Colon (tissue), 2 donors: Measurements from ENCODE around the gene KCNK3.

Experiments used
- FAIRE-seq: peaks from 2 replicates; lab custom pipeline; 2012; peaks lifted over from hg19 to GRCh38; lab: Jason Lieb, UNC
- donor health status: control.
- donor health status: control.

KCNK3 gene

GRCh38 chr2:26712486-26713465, 20.3 kb downstream of the KCNK3 start:
- FAIRE-seq, result no peak

- FAIRE-seq, result no peak
Measured at GRCh38 chr2:26715528-26716270, 23.2 kb downstream of the KCNK3 start.

- no peak for FAIRE-seq
Measured at GRCh38 chr2:26716340-26716739, 23.8 kb downstream of the KCNK3 start.

GRCh38 chr2:26716769-26717168, 24.2 kb downstream of the KCNK3 start:
- FAIRE-seq, result no peak

GRCh38 chr2:26717362-26717761, 24.8 kb downstream of the KCNK3 start:
- FAIRE-seq, result no peak

DNA sequence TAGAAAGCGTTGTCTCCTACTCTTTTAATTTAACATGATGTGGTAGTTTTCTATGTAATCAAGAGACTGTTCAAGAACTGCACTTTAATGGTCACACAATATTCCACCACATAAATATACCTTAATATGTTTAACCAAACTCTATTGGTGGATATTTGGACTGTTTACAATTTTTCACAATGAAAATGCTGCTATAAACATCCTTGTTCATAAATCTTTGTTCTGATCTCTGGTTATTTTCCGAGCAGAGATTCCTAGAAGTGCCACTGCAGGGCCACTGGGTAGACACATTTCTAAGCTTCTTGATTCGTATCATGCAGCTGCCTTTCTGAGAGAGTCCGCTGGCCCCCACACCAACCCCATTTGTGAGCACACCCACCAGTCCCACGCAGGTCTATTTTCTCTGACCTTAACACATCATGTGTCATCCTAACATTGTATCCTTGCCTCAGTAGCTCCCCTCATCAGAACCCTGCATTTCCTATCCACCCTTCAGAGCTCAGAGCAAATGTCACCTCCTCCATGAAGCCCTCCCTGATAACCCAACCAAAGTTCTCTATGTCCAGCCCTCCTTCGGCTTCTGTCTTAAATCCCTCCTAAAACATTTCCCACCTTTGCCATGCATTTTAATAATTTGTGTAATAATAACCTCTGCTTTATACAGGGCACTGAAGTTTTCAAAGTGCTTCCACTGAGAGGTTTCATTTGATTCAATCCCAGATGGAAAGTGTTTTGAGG, 26.6 kb downstream of the KCNK3 start:
- no peak for FAIRE-seq

GRCh38 chr2:26720322-26721114, 28.0 kb downstream of the KCNK3 start:
- FAIRE-seq, result no peak

- FAIRE-seq, result no peak
Measured at GRCh38 chr2:26721115-26722032, 28.9 kb downstream of the KCNK3 start.

DNA sequence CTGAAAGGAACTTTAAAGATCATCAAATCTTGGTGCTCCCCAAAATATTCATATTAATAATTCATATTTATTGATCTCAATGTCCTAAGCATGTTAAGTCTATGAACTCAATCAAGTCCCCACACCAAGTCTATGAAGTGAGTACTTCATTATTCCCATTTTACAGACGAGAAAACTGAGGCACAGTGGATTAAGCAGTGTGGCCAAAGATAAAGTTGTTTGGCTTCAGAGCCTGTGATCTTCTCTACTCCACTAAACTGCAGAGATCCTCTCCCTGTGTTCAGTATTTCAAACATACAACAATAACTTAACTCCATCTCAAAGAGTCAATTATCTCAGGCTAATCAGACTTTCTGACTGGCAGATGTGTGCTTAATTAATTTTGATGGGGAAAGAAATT, 29.8 kb downstream of the KCNK3 start:
- no peak for FAIRE-seq

DNA sequence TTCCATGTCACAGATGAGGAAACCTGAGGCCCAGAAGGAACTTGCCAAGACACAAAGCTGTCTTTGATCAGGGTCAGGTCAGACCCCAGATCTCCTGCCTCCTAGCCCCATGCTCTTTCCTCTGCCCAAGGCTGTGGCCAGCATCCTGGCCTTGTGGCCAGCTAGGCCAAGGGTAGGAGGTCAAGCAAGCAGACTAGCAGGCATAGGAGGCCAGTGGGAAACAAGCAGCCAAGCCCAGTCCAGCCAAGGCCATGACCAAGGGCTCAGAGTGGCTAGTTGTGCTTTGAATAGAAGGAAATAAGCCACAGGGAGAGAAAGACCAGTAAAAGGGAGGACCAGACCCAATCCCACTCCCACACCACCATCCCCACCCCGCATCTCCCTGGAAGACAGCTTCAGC, 30.4 kb downstream of the KCNK3 start:
- FAIRE-seq, result no peak

DNA sequence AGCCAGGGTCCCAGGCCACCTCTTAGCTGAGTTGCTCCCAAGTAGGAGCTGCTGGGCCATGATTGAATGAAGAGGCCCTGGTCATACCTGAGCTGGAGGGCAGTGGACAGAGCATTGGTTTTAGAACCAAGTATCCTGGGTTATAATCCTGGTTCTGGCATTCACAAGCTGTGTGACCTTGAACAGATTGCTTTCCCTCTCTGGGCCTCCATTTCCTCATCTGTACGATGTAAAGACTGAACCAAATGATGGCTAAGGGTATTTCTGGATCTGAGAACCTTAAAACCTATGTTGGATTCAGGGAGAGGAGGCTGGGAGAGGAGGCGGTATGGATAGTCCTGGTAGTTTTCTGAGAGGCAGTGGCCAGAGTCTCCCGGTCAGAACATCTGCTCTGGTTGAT, 31.0 kb downstream of the KCNK3 start:
- no peak for FAIRE-seq

- FAIRE-seq, result no peak
Measured at GRCh38 chr2:26723991-26724750, 31.6 kb downstream of the KCNK3 start.

- FAIRE-seq, result no peak
Measured at GRCh38 chr2:26724784-26725520, 32.4 kb downstream of the KCNK3 start.

- FAIRE-seq, result no peak
Measured at GRCh38 chr2:26725521-26725820, 32.9 kb downstream of the KCNK3 start.

GRCh38 chr2:26726228-26726627, 33.7 kb downstream of the KCNK3 start:
- no peak for FAIRE-seq

DNA sequence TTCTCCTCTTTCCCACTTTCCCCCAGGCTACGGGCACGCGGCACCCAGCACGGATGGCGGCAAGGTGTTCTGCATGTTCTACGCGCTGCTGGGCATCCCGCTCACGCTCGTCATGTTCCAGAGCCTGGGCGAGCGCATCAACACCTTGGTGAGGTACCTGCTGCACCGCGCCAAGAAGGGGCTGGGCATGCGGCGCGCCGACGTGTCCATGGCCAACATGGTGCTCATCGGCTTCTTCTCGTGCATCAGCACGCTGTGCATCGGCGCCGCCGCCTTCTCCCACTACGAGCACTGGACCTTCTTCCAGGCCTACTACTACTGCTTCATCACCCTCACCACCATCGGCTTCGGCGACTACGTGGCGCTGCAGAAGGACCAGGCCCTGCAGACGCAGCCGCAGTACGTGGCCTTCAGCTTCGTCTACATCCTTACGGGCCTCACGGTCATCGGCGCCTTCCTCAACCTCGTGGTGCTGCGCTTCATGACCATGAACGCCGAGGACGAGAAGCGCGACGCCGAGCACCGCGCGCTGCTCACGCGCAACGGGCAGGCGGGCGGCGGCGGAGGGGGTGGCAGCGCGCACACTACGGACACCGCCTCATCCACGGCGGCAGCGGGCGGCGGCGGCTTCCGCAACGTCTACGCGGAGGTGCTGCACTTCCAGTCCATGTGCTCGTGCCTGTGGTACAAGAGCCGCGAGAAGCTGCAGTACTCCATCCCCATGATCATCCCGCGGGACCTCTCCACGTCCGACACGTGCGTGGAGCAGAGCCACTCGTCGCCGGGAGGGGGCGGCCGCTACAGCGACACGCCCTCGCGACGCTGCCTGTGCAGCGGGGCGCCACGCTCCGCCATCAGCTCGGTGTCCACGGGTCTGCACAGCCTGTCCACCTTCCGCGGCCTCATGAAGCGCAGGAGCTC, 35.4 kb downstream of the KCNK3 start:
- no peak for FAIRE-seq

DNA sequence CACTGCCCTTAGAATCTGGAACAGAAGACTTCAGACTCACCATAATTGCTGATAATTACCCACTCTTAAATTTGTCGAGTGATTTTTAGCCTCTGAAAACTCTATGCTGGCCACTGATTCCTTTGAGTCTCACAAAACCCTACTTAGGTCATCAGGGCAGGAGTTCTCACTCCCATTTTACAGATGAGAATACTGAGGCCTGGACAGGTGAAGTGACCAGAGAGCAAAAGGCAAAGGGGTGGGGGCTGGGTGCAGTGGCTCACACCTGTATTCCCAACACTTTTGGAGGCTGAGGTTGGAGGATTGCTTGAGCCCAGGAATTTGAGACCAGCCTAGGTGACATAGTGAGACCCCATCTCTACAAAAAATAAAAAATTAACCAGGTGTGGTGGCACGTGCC, 36.8 kb downstream of the KCNK3 start:
- no peak for FAIRE-seq
